GM12878 (cell line): ENCODE measurements around the gene LEP.

Experiments
- ATF3 ChIP-seq: IDR thresholded peaks from 2 replicates; pipeline ENCODE4 v1.6.1; 2011; ENCODE audit warnings: low read depth, mild to moderate bottlenecking, low read length, moderate library complexity, borderline replicate concordance; ENCODE audit errors: extremely low read depth
- BCL11A ChIP-seq: IDR thresholded peaks from 2 replicates; pipeline ENCODE4 v1.6.1; 2011; ENCODE audit warnings: low read depth, low read length
- CTCF ChIP-seq, 3 experiments: IDR thresholded peaks in 2 of 3; conservative IDR thresholded peaks in 1 of 3; 2 replicates each; pipeline ENCODE4 v1.5.1; 2011; ENCODE audit warnings: low read depth in 3 of 3, low read length in 3 of 3, mild to moderate bottlenecking in 3 of 3, control low read depth in 2 of 3, moderate library complexity in 2 of 3, inconsistent platforms in 1 of 3, mixed read lengths in 1 of 3; ENCODE audit not compliant: control insufficient read depth in 2 of 3, insufficient read depth in 1 of 3; ENCODE audit errors: extremely low read depth in 1 of 3
- ETV6 ChIP-seq, 2 experiments: fragments of 450-650 bp in 1 of 2; IDR thresholded peaks in 1 of 2; conservative IDR thresholded peaks in 1 of 2; 2 replicates each; pipeline ENCODE4 v1.6.1; 2014; ENCODE audit warnings: antibody characterized with exemption in 1 of 2, borderline replicate concordance in 1 of 2, low read depth in 1 of 2, mild to moderate bottlenecking in 1 of 2, moderate library complexity in 1 of 2
- GABPA ChIP-seq: IDR thresholded peaks from 2 replicates; pipeline ENCODE4 v1.6.1; 2014; ENCODE audit warnings: antibody characterized with exemption, low read depth, mild to moderate bottlenecking, inconsistent platforms
- POLR2A ChIP-seq: IDR thresholded peaks from 2 replicates; pipeline ENCODE4 v1.6.1; 2011; ENCODE audit warnings: low read depth, mild to moderate bottlenecking, low read length
- TAF1 ChIP-seq: IDR thresholded peaks from 2 replicates; pipeline ENCODE4 v1.6.1; 2011; ENCODE audit warnings: mild to moderate bottlenecking, low read depth, low read length, borderline replicate concordance
- ZNF274 ChIP-seq: IDR thresholded peaks from one replicate; pipeline ENCODE4 v1.8.0; 2011; ENCODE audit not compliant: insufficient read length, insufficient read depth
- TF ChIP-seq, protein P1 (sequence below): IDR thresholded peaks from 2 replicates; pipeline ENCODE4 v1.6.1; 2012; ENCODE audit warnings: mild to moderate bottlenecking, low read depth, low read length

- TF ChIP-seq POLR2A (no peak), BCL11A (no peak), ATF3 (no peak), TAF1 (no peak), ZNF274 (no peak), GABPA (no peak), ETV6 (conservative IDR thresholded peaks at IDR 0.05 in 1 of 2, IDR thresholded peaks at IDR 0.05 in 1 of 2; ENCODE audit: borderline replicate concordance in 1 of 2, low read depth in 1 of 2) (no peak), CTCF (IDR thresholded peaks at IDR 0.05 in 2 of 3, conservative IDR thresholded peaks at IDR 0.05 in 1 of 3; ENCODE audit: control insufficient read depth in 2 of 3, extremely low read depth in 1 of 3, insufficient read depth in 1 of 3, low read depth in 3 of 3, low read length in 3 of 3) (no peak)
- TF ChIP-seq, protein P1, sequence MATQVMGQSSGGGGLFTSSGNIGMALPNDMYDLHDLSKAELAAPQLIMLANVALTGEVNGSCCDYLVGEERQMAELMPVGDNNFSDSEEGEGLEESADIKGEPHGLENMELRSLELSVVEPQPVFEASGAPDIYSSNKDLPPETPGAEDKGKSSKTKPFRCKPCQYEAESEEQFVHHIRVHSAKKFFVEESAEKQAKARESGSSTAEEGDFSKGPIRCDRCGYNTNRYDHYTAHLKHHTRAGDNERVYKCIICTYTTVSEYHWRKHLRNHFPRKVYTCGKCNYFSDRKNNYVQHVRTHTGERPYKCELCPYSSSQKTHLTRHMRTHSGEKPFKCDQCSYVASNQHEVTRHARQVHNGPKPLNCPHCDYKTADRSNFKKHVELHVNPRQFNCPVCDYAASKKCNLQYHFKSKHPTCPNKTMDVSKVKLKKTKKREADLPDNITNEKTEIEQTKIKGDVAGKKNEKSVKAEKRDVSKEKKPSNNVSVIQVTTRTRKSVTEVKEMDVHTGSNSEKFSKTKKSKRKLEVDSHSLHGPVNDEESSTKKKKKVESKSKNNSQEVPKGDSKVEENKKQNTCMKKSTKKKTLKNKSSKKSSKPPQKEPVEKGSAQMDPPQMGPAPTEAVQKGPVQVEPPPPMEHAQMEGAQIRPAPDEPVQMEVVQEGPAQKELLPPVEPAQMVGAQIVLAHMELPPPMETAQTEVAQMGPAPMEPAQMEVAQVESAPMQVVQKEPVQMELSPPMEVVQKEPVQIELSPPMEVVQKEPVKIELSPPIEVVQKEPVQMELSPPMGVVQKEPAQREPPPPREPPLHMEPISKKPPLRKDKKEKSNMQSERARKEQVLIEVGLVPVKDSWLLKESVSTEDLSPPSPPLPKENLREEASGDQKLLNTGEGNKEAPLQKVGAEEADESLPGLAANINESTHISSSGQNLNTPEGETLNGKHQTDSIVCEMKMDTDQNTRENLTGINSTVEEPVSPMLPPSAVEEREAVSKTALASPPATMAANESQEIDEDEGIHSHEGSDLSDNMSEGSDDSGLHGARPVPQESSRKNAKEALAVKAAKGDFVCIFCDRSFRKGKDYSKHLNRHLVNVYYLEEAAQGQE = no peak
Observed at GRCh38 chr7:128231677-128232076, 9.4 kb upstream of the LEP start.
